Left lobe of liver (tissue), 2 donors: ENCODE measurements around the gene FRS3. TPM values are rescaled to one million over a fixed set of nuclear protein-coding genes. Genes with fewer than 3 reads are reported as not detected.

ENCODE experiments used
- ATAC-seq: fragments of 200-7000 bp; cut with Tn5 transposase; one replicate; pipeline ENCODE4 v1.9.1; 2020; ENCODE audit warnings: mild to moderate bottlenecking, moderate library complexity
- DNase-seq: peaks from one replicate; pipeline ENCODE4 v3.0.0-alpha.2; 2020; ENCODE audit warnings: low spot score
- total RNA-seq: library from RNA; stranded (reverse); gene quantifications from one replicate; pipeline ENCODE4 v1.2.1, GENCODE V29; 2021
- donor health status: DM: no; HTN: no; CAD: no; lungs with moderate emphysema.
- donor health status: DM: no; HTN: yes; CAD: no.

FRS3 gene
- total RNA-seq, 1 donor from 2014 or later: 4.4 TPM

DNA sequence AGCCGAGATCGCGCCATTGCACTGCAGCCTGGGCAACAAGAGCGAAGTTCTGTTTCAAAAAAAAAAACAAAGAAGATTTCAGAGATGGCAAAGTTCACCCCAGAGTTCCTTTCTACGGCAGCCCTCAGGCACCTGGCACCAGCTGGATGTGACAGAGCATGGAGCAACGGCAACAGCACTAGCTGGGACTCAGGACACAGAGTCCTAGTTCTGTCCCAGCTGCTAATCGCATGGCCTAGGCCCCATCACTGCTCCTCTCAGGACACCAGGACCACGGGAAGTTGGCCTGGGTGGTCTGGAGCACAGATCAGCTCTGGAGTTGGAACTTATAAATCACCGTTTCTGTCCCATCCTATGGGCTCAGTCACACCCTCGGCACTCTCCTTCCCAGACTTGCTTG lies 33.6 kb downstream of the FRS3 start:
- ATAC-seq: no peak
- DNase-seq: no peak

DNA sequence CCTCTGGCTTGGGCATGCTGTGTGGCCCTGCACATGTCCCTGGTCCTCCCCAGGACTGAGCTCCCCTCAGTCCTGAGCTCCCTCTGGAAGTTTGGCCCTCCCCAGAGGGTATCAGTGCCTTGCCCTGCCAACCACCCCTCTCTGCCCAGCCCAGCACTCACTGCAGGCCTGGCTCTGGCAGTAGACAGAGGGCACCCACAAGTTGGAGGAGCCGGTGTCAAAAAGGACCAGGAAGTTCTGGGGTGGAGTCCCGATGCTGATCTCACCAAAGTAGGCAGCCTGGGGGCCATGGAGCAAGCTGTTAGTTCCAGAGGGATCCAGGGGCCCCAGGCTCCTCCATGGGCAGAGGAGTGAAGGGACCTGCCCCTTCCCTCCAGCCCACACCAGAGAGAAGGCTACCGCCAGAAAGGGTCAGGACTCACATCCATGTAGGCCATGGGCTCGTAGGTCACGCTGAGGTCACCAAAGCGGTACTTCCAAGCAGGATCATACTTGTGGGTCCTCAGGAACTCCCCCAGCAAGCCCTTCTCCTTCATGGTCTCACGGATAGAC lies 35.4 kb downstream of the FRS3 start:
- no peak for ATAC-seq
- DNase-seq: no peak

DNA sequence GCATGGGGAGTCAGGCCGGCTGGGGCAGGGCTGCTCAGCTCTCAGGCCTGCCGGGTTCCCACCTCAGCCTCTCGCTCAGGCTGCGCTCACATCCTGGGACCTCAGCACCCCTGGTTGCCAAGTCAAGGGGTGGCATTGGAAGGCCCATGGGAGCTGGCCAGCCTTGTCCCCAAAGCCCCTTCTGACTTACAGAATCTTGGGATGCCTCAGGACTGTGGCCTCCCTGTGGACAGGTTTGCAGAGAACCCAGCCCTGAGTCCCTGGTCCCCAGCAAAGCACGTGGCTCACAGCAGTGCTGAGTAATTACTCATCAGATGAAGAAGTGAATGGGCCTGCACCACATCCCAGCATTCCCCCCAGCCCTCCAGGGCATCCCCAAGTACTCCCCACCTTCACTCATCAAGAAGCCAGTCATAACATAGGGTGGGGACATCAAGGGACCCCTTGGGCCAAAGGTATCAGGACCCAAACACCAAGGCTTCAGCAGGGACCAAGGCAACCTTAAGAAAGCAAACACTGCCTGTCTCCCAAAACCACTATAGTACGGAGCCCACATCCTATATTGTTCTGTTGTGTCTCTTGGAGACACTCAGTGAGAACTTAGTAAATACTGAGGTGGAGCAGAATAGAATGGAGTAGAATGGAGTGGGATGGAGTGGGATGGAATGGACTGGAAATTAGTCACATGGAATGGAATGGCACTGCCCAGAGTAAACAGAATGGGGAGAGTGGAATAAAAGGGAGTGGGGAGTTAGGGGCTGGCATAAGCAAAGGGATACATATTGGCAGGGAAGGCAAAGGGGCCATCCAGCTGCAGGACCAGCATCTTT lies 36.1 kb downstream of the FRS3 start:
- DNase-seq (no peak), ATAC-seq (no peak)

DNA sequence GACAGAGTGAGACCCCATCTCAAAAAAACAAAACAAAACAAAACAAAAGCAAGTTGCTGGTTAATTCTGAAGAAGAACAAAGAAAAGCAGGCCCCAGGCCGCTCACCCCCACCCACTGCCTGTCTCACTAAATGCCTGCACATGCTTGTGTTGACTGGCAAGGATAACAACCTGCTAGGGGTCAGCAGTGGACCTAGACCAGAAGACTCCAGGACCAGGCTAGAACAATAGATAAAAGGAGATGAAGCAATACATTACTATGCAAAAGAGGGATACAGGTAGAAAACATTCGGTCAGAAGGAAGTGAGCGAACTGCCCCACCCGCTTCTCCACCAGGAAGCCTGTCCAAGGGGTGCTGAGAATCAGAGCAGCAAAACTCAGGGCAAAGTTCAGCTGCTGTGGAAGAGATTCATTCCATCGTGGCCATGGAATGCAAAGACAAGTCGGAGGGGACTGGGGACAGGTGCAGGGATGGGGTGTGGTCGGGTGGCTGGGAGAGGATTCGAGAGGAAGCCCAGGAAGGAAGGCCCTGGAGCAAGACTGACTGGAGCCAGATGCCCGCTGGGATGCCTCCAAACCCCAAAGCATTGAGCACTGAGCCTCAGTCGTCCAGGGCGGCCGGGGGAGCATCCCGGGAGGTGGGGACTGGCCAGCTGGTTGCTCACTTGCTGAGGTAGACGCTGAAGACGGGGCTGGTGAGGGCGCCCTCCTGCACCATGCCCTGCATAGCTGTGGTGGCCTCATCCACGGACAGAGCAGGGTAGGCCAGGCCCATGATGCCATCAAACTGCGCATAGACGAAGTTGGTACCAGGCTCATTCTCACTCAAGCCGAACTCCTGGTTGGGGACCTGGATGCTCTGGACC lies 37.8 kb downstream of the FRS3 start:
- no peak for ATAC-seq
- DNase-seq: no peak

DNA sequence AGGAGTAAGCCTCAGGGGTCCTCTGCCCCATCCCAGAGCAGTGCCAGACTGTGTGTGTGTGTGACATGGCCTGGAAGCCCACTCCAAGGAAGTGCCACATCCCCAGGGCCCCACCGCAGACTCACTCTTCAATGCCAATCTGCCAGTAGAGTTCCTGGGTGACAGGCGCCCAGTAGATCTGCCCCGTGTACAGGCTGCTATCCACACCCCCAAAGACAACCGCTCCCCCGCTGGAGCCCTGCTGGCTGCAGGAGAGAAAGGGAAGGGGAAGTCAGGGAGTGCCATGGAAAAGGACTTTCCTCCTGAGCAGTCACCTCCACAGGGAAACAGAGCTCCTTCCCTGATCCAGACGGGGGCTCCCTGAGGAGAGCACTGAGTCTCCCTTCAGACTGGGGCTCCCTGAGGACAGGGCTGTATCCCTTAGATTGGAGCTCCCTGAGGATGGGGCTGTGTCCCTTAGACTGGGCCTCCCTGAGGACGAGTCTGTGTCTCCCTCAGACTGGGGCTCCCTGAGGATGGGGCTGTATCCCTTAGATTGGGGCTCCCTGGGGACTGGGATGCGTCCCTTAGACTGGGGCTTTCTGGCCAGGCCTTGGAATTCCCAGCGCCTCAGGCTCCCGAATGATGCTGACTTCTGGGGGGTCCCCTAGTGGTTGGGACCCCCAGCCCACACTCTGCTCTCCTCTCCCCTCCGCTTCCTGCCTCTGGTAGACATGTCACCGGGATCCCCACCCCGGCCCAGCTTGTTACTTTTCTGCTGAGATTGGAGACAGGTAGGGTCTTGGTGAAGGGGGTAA lies 39.1 kb downstream of the FRS3 start:
- DNase-seq: no peak
- no peak for ATAC-seq

DNA sequence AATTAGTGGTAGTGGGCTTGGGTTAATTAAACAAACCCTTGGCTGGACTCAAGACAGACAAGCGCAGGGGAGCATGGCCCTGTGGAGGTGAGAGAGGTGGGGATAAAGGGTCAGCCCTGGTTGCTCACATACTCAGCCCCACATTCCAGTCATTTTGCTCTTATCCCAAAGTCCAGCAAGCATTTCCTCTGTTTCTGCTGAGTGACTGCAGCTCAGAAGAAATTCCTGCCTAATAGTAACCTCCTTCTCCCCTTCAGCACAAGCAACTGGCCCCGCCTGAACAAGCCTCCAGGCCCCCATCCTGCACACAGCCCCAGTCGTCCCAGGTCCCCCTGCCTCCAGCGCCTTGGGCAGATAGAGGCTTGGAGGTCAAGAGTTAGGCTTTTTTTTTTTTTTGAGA lies 40.7 kb downstream of the FRS3 start:
- ATAC-seq: no peak
- no peak for DNase-seq

DNA sequence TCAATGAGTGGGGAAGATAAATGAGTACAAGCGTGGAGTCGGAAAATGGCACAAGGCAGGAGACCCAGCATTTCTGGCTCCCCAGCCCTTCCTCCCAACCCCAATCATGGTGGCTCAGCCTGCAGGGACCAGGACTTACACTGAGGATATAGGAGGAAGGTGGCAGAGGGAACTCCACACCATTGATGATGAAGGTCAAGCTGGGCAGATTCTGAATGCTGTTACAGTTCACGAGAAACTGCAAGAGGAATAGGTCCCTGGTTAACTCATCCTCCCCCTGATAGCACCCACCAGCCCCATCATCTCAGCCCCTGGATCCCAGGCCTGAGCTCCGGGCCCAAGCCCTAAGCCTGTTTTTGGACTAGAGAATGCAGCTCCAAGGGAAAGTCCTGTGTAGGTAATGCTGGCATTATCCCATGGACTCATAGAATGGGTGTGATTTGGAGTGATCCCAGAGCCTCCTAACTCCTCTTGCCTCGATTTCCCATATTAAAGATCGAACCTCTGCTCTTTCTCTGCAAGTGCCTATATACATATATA lies 42.0 kb downstream of the FRS3 start:
- ATAC-seq: no peak
- DNase-seq: no peak

DNA sequence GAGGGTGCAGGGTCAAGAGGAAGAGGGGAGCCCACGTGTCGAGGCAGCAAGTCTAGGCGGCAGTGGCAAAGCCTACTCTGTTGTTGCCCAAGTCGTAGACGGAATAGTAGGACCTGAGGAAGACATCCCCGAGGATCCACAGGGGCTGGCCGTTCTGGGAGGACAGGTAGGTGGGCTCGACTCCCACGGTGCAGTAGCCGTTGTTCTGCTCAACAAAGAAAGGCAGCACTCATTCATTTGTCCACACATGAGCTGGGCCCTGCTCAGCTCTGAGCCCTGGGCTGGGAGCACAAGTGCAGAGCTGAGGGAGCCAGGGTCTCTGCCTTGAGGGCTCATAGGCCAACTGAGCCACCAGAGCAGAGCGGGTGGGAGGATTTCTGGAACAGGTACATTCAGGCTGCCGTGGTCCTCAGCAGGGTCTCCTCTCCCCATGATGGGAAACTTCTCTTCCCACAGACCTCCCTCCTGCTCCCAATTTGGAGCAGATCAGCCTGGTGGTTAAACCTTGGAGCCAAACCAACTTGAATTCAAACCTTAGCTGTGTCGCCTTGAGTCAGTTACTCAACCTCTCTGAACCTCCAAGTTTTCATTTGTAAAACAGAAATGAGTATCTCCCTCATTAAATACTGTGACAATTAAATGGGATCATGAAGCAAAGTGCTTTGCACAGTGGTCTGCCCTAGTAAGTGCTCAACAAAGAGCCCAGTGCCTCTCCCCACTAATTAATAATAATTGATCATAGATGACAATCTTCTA lies 42.7 kb downstream of the FRS3 start:
- ATAC-seq (no peak), DNase-seq (no peak)

DNA sequence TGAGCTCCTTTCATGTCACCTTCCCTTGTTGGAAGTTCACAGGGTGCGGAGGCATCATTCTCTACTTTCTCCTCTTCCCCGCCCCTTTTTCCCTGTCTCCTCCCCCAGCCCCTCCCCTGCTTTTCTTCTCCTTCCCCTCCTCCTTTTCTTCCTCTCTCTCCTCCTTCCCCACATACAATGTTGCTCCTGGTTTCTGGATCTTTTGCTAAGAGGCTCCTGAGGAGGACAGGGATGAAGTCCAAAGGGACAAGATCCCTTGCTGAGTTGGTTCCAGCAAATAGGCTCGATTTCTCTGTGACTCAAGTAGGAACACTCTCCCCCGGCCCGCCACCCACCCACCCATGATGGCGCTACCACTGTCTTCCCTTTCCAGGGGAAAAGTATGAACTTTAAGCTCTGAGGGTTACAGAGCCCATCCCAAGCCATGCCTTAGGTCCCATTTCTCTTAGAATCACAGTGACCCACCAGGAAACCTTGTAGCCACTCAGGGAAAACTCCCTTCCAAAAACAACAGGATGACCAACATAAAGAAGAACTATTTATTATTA lies 43.4 kb downstream of the FRS3 start:
- no peak for DNase-seq
- ATAC-seq: no peak

DNA sequence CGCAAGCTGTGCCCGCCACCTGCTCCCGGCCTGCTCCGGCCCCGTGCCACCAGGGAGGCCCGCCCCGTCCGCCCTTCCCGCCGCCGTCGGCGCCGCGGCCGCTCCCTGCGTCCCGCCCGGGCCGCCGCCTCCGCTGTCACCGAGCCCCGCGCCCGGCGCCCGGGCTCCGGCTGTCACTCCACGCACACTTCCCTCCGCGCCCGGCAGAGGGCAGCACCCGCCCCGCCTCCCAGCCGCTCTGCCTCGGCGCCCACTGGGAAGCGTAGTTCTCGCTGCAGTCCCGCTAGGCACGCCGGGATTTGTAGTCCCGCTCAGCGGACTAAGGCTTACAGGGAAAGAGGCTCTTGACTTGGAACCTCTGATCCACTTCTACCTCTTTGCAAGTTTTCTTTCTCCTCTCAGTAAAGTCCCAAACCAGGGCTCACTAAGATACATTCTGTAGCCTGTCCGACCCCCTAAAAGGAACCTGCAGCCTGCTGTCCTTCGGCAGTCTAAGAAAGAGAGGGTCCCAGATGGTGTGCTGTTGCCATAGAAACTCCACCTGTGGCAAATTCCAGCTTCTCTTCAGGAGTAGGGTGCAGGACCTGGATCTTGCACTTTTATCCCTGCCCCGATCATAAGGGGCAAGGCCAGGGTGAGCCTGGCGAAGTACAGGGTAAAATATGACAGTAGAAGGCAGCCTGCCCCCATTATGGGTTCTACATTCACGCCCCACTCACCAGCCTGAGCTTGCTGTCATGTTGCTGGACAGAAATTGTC lies 44.1 kb downstream of the FRS3 start, which contains the start of gene TFEB:
TSS of gene TFEB (minus strand) at position 182 of the 759 bp plus-strand sequence. CDS start 44,395 bp downstream, outside the sequence.
- peak; percentile 88 for ATAC-seq
- DNase-seq: peak; percentile 96

DNA sequence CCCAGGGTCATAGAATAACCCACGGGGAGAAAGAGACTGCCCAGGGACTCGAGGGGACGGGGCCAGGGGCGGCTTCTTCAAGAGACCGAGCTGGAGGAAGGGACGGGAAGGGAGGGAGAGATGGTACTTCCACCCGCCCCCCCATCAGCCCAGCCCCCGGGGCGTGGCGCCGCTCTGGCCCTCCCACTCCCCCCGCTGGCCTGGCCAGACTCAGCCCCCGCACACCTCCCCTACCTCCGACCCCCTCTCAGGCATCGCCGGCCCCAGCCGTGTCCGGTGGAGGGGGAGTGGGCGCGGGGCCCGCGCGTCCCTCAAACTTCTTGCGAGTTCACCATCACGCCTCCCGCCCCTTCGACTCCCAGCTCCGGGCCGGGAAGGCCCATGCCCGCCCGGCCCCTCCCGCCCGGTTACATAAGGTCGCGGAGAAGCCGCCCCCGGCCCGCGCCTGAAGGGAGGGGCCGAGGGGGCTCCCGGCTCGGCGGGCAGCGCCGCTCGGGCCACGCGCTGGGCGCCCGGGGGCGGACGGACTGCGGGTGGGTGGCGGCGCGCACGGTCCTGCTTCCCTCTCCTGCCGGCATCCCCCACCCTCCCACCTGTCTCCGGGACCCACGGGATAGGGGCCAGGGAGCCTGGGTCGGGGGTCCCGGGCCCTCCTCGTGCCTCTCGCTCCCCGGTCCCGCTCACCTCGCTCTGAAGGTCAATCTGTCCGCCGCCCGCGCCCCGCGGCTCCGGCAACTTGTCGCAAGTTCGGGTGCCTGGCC lies 44.9 kb downstream of the FRS3 start:
- DNase-seq (peak; percentile 83), ATAC-seq (peak; percentile 82)

DNA sequence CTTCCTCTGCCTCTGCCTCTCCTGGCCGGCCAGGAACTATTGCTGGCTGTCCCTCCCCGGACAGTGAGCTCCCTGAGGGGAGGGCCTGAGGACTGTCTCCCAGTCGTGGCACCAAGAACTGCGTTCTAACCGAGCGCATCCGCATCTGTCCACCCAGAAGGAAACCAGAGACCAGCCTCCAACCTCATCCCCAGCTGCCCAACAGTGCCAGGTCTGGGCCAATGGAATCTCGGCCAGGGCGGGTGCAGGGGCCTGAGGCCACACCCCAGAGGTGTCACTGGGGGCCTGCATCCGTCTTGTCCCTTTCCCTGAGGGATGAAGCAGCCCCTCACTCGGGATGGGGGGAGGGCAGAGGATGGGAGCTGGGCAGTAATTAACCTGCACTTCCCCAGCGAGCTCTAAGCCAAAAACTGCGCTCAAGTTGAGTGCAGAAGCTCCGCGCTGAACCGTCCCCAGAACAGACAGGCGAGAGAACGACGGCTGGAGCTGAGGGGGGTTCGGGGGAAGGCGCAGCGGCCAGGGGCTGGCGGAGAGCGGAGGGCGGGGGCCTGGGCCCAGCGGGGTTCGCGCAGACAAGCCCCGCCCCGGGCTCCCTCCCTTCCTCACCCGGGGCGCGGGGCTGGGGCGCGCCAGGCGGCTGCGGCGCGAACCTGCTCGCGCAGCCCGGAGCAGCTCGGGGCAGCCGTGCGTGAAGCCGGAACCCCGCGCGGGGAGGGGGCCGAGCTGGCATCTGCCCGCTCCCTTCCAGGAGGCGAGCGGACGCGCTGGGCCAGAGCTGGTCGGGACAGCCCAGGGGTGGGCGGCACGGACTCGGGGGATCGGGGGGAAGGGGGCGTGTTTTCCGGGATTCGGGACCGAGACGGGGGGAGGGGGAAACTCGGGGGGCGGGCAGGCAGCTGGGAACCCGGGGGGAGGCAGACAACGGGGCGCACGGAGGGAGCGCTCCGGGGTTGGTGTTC lies 45.7 kb downstream of the FRS3 start:
- ATAC-seq: peak; percentile 54
- DNase-seq: peak; percentile 65

DNA sequence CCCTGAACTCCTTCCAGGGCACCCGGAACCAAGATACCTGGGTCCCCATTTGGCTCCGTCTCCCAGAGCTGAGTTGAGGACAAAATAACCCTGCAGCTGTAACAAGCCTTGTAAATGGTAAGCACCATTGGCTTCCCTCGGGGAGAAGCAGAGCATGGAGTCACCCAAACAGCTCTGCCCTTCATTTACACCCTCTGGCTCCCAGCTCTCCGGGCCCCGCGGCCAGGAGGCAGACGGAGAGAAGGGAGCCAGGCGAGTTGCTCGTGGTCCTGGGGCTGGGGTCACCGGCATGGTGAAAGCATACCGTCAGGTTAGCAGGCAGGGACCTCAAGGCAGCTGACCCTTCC lies 46.4 kb downstream of the FRS3 start:
- no peak for ATAC-seq
- DNase-seq: no peak

DNA sequence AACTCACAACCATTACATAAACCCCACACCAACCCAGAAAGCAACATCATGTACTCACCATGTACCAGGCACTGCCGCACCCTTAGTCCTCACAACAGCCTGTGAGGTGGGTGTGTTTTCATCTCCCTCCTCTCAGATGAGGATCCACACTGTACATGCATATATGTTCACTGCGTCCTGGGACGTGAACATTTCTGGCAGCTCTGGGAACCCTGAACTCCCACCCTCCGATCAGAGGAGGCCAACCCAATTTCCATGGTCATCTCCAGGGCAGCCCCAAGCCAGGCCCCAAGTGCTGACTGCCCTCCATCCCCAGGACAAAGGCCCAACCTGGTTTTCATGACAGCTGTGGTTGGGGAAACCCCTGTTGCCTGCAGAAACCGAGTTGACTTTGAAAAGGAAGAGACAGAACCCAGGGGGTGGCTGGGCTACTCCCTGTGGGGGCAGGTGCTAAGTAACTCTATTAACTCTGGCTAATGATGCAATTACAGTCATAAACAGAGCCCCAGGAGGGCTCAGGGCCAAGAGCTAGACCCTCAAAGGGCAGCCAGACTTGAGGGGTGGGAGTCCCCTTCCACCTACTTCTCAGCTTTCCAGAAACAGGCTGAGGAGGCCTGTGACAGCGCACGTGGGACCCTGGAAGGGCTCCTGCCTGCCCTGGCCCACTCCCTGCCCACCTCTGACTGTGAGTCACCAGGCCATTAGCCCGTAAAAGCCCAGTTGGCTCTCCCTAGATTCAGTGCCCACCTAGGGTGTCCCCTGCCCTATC lies 46.9 kb downstream of the FRS3 start:
- DNase-seq (no peak), ATAC-seq (no peak)

DNA sequence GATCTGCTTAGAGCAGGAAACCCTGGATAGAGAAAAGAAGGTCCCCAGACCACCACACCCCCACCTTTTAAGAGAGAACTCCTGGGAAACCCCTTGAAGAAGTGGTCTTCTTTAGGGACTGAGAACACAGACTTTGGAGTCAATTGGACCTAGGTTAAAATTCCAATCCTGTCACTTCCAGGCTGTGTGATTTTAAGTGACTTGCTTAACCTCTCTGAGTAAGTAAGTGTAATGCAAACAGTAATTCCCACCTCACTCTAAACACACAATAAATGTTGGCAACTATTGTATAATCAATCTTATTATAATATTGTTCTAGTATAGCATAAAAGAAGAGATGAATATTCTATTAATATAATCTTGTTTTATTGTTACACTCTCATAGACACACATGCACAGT lies 47.6 kb downstream of the FRS3 start:
- DNase-seq (no peak), ATAC-seq (no peak)

DNA sequence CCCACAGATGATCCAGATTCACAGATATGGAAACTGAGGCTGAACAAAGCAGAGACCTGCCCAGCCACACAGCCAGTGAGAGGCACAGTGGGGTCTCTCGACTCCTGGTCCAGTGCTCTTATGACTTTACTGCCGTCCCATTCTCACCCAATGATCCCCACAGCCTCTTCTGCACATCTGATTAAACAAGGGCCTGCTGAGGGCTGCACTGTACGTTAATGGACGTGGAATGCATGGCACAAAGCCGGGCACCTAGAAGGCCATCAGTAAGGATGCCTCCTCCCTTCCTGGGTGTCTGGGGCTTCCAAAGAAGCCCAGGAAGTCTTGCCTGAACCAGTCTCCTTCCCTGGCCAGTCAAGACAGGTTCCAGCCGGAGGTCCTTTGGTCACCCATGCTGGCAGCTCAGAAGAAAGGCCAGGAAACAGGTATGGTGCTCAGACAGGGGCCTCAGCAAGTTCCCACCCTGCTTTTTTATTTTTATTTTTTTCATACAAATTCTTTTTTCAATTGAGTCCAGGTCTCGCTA lies 48.1 kb downstream of the FRS3 start:
- no peak for DNase-seq
- ATAC-seq: no peak
